HCT116 (cell line): ENCODE data around the gene PNKP. TPM values are rescaled to one million over a fixed set of nuclear protein-coding genes. Genes with fewer than 3 reads are reported as not detected.

ENCODE experiments used
- ATAC-seq: fragments of 200-7000 bp; cut with Tn5 transposase; 2 replicates; pipeline ENCODE4 v1.9.1; 2020; ENCODE audit warnings: mild to moderate bottlenecking, moderate library complexity
- BruUV-seq: library from RNA; stranded (reverse); fragments of 400-500 nt; replicated peaks from 2 replicates; lab custom pipeline; 2021; lab: Mats Ljungman, UMichigan
- CTCF ChIA-PET: fragments of 300-600 bp; sonication (Branson Sonifier 250); formaldehyde crosslinking; loops from one replicate; lab custom pipeline; 2021; ENCODE audit warnings: antibody characterized with exemption; lab: Charles Lee
- POLR2A ChIA-PET: fragments of 300-600, 350-600 bp; sonication (Branson Sonifier 250); formaldehyde crosslinking; loops from one replicate; lab custom pipeline; 2021; ENCODE audit warnings: antibody characterized with exemption; lab: Charles Lee
- RAD21 ChIA-PET, 2 experiments: fragments of 300-600 bp; sonication (Branson Sonifier 250); formaldehyde crosslinking; loops; one replicate each; lab custom pipeline; 2023; ENCODE audit warnings: low total read pairs in 2 of 2; ENCODE audit not compliant: uncharacterized antibody in 2 of 2, unreplicated experiment in 2 of 2, low non-redundant PET in 1 of 2; lab: Charles Lee
- DNase-seq: peaks from one replicate; pipeline ENCODE4 v3.0.0-alpha.2; 2010; ENCODE audit warnings: low read depth, low spot score
- H2AFZ ChIP-seq: fragments of 200-600 bp; shearing (Covaris generic), sonication (generic); 2 replicates; pipeline ENCODE4 v1.6.1; 2017; ENCODE audit warnings: low read depth, mixed run types, mixed read lengths, antibody characterized with exemption, low read length; ENCODE audit not compliant: poor library complexity, severe bottlenecking
- H3K27ac ChIP-seq: 2 replicates; pipeline ENCODE4 v1.5.1; 2012; ENCODE audit warnings: low read depth, low read length
- H3K27me3 ChIP-seq: fragments of 200-600 bp; sonication (generic); 2 replicates; pipeline ENCODE4 v1.6.1; 2016; ENCODE audit warnings: mixed run types, low read length, mixed read lengths; ENCODE audit not compliant: insufficient read depth
- H3K36me3 ChIP-seq, 2 experiments: fragments of 200-500 bp in 1 of 2; fragments of 200-600 bp in 1 of 2; sonication (Bioruptor generic) in 1 of 2; sonication (generic) in 1 of 2; 2 replicates each; pipeline versions ENCODE4 v1.5.1 to v1.6.1; 2014 to 2016; ENCODE audit warnings: low read length in 2 of 2, inconsistent platforms in 1 of 2, mixed read lengths in 1 of 2, mixed run types in 1 of 2; ENCODE audit not compliant: insufficient read depth in 2 of 2, control insufficient read depth in 1 of 2
- H3K4me1 ChIP-seq, 2 experiments: fragments of 200-600 bp in 1 of 2; sonication (generic) in 1 of 2; 2 replicates each; pipeline versions ENCODE4 v1.5.1 to v1.6.1; 2012 to 2017; ENCODE audit warnings: low read length in 2 of 2, inconsistent platforms in 1 of 2, mild to moderate bottlenecking in 1 of 2, mixed read lengths in 1 of 2, mixed run types in 1 of 2, moderate library complexity in 1 of 2; ENCODE audit not compliant: insufficient read depth in 2 of 2, control insufficient read depth in 1 of 2
- H3K4me2 ChIP-seq: fragments of 200-600 bp; sonication (generic); 2 replicates; pipeline ENCODE4 v1.6.1; 2017; ENCODE audit warnings: mixed run types, low read length, mixed read lengths
- H3K4me3 ChIP-seq, 2 experiments: fragments of 200-600 bp in 1 of 2; sonication (generic) in 1 of 2; replicated peaks in 1 of 2; 2 replicates each; pipeline ENCODE4 v1.5.1; 2011 to 2016; ENCODE audit warnings: low read length in 2 of 2, control low read depth in 1 of 2, low read depth in 1 of 2, mild to moderate bottlenecking in 1 of 2, mixed read lengths in 1 of 2, mixed run types in 1 of 2
- H3K79me2 ChIP-seq: fragments of 200-600 bp; sonication (generic); 2 replicates; pipeline ENCODE4 v1.6.1; 2017; ENCODE audit warnings: mild to moderate bottlenecking, mixed run types, low read length, moderate library complexity, mixed read lengths; ENCODE audit not compliant: insufficient read depth
- H3K9ac ChIP-seq: fragments of 200-600 bp; sonication (generic); 2 replicates; pipeline ENCODE4 v1.6.1; 2016; ENCODE audit warnings: low read length, mixed read lengths
- H3K9me2 ChIP-seq: fragments of 200-600 bp; sonication (generic), shearing (Covaris generic); 2 replicates; pipeline ENCODE4 v1.6.1; 2017; ENCODE audit warnings: mixed run types, mild to moderate bottlenecking, moderate library complexity; ENCODE audit not compliant: insufficient read depth
- H3K9me3 ChIP-seq, 2 experiments: fragments of 200-500 bp in 1 of 2; fragments of 200-600 bp in 1 of 2; sonication (Bioruptor generic) in 1 of 2; sonication (generic) in 1 of 2; 2 replicates each; pipeline ENCODE4 v1.6.1; 2014 to 2017; ENCODE audit warnings: low read length in 2 of 2, mixed read lengths in 2 of 2, inconsistent platforms in 1 of 2, low read depth in 1 of 2, mild to moderate bottlenecking in 1 of 2, mixed run types in 1 of 2, moderate library complexity in 1 of 2; ENCODE audit not compliant: control insufficient read depth in 1 of 2, insufficient read depth in 1 of 2
- H4K20me1 ChIP-seq: fragments of 200-600 bp; sonication (generic), shearing (Covaris generic); 2 replicates; pipeline ENCODE4 v1.6.1; 2017; ENCODE audit warnings: mixed run types, mild to moderate bottlenecking, moderate library complexity; ENCODE audit not compliant: insufficient read depth
- CEBPB ChIP-seq: IDR thresholded peaks from 2 replicates; pipeline ENCODE4 v1.6.1; 2012; ENCODE audit warnings: low read depth
- EGR1 ChIP-seq: IDR thresholded peaks from 2 replicates; pipeline ENCODE4 v1.6.1; 2012; ENCODE audit warnings: low read depth
- ELF1 ChIP-seq: IDR thresholded peaks from 2 replicates; pipeline ENCODE4 v1.6.1; 2012; ENCODE audit warnings: low read depth, borderline replicate concordance
- EZH2phosphoT487 ChIP-seq: fragments of 200-600 bp; IDR thresholded peaks from 2 replicates; pipeline ENCODE4 v1.6.1; 2018; ENCODE audit warnings: antibody characterized with exemption, borderline replicate concordance
- JUND ChIP-seq: IDR thresholded peaks from 2 replicates; pipeline ENCODE4 v1.6.1; 2012
- POLR2AphosphoS5 ChIP-seq: IDR thresholded peaks from 2 replicates; pipeline ENCODE4 v1.6.1; 2011; ENCODE audit warnings: mild to moderate bottlenecking, low read depth, low read length, moderate library complexity
- RAD21 ChIP-seq: IDR thresholded peaks from 2 replicates; pipeline ENCODE4 v1.6.1; 2012; ENCODE audit warnings: low read depth, mild to moderate bottlenecking
- SP1 ChIP-seq: IDR thresholded peaks from 2 replicates; pipeline ENCODE4 v1.6.1; 2012; ENCODE audit warnings: low read depth
- SRF ChIP-seq: IDR thresholded peaks from 2 replicates; pipeline ENCODE4 v1.6.1; 2012; ENCODE audit warnings: low read depth
- YY1 ChIP-seq: IDR thresholded peaks from 2 replicates; pipeline ENCODE4 v1.6.1; 2011; ENCODE audit warnings: low read length, low read depth, moderate library complexity, mild to moderate bottlenecking; ENCODE audit not compliant: insufficient replicate concordance; ENCODE audit errors: extremely low read depth
- ZFX ChIP-seq: fragments of 450-650 bp; IDR thresholded peaks from 2 replicates; pipeline ENCODE4 v1.6.1; 2017
- intact Hi-C: fragments of 100-400 bp; cut with micrococcal nuclease; formaldehyde crosslinking; loops from 2 replicates; pipeline ENCODE4 v1.10.0; 2022
- total RNA-seq: library from RNA; stranded (reverse); gene quantifications from one replicate; pipeline ENCODE4 v1.2.1, GENCODE V29; 2021; ENCODE audit not compliant: unreplicated experiment
- TF ChIP-seq, protein P1 (sequence below), 3 experiments: fragments of 200-600 bp in 1 of 3; sonication (generic) in 1 of 3; IDR thresholded peaks in 2 of 3; conservative IDR thresholded peaks in 1 of 3; 2 replicates each; pipeline ENCODE4 v1.5.1; 2012 to 2017; ENCODE audit warnings: low read depth in 2 of 3, low read length in 2 of 3, antibody characterized with exemption in 1 of 3, borderline replicate concordance in 1 of 3, control low read depth in 1 of 3, mild to moderate bottlenecking in 1 of 3, mixed read lengths in 1 of 3, mixed run types in 1 of 3, moderate library complexity in 1 of 3; ENCODE audit not compliant: insufficient read depth in 1 of 3
- TF ChIP-seq, protein P2 (sequence below): IDR thresholded peaks from 2 replicates; pipeline ENCODE4 v1.6.1; 2012; ENCODE audit warnings: low read depth
- TF ChIP-seq, protein P3 (sequence below): IDR thresholded peaks from 2 replicates; pipeline ENCODE4 v1.6.1; 2012
- TF ChIP-seq, protein P4 (sequence below): IDR thresholded peaks from 2 replicates; pipeline ENCODE4 v1.6.1; 2011; ENCODE audit warnings: mild to moderate bottlenecking, low read length, moderate library complexity; ENCODE audit not compliant: insufficient replicate concordance; ENCODE audit errors: extremely low read depth

The PNKP gene
- total RNA-seq, 1 experiment from 2014 or later = 129 TPM

DNA sequence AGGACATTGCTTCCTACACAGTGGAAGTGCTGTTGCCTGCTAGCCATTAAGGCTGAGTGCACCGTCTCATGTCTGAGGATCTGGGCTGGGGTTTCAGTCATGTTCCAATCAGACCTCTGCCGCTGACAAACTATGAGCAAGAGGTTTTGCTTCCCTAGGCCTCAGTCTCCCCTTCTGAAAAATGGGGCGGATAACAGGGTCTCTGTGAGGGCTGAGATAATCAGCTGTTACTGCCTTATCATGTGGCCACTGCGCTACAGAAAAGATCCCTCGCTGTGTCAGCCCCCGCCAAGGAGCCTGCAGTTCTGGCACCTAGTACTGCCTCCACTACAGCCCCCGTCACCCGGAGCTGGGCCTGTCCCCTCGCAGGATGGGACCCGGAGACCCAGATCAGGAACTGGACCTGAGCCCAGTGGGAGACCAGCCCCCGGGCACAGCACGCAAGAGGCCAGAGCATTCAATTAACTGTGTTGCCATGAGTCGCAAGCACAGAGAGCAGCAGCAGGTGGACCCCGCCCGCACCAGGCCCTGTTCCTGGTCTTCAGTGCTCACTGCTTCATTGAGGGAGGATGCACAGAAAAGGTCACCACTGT lies 3.0 kb upstream of the PNKP start:
- POLR2A ChIA-PET = interaction anchor here (2.0 kb wide), 1 partner anchor 20 kb away, joined by 12 read pairs; the partner anchor contains the start of gene PTOV1
- Histone ChIP-seq H2AFZ (no peak overlapping the region), H3K27ac (peak overlapping the region; percentile 83)

More for the DNA sequence above, 3.0 kb upstream of the PNKP start:
- no peaks in the 10 kb centered on the region for H4K20me1 ChIP-seq
- ChIA-PET CTCF (no interaction called here), RAD21 (interaction anchor here in 1 of 2 experiments (0.7 kb wide), 1 partner anchor 19 kb away, joined by 3 read pairs; no protein-coding TSS in a partner anchor)
- H3K4me2 ChIP-seq = peak overlapping the region; percentile 79
- DNase-seq (no peak), ATAC-seq (no peak)
- BruUV-seq = no TSS peak
- TF ChIP-seq, protein P1, sequence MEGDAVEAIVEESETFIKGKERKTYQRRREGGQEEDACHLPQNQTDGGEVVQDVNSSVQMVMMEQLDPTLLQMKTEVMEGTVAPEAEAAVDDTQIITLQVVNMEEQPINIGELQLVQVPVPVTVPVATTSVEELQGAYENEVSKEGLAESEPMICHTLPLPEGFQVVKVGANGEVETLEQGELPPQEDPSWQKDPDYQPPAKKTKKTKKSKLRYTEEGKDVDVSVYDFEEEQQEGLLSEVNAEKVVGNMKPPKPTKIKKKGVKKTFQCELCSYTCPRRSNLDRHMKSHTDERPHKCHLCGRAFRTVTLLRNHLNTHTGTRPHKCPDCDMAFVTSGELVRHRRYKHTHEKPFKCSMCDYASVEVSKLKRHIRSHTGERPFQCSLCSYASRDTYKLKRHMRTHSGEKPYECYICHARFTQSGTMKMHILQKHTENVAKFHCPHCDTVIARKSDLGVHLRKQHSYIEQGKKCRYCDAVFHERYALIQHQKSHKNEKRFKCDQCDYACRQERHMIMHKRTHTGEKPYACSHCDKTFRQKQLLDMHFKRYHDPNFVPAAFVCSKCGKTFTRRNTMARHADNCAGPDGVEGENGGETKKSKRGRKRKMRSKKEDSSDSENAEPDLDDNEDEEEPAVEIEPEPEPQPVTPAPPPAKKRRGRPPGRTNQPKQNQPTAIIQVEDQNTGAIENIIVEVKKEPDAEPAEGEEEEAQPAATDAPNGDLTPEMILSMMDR (IDR thresholded peaks at IDR 0.05 in 2 of 3, conservative IDR thresholded peaks at IDR 0.05 in 1 of 3; ENCODE audit: borderline replicate concordance in 1 of 3, insufficient read depth in 1 of 3, low read depth in 2 of 3, low read length in 2 of 3) = no peak
- TF ChIP-seq, protein P2, sequence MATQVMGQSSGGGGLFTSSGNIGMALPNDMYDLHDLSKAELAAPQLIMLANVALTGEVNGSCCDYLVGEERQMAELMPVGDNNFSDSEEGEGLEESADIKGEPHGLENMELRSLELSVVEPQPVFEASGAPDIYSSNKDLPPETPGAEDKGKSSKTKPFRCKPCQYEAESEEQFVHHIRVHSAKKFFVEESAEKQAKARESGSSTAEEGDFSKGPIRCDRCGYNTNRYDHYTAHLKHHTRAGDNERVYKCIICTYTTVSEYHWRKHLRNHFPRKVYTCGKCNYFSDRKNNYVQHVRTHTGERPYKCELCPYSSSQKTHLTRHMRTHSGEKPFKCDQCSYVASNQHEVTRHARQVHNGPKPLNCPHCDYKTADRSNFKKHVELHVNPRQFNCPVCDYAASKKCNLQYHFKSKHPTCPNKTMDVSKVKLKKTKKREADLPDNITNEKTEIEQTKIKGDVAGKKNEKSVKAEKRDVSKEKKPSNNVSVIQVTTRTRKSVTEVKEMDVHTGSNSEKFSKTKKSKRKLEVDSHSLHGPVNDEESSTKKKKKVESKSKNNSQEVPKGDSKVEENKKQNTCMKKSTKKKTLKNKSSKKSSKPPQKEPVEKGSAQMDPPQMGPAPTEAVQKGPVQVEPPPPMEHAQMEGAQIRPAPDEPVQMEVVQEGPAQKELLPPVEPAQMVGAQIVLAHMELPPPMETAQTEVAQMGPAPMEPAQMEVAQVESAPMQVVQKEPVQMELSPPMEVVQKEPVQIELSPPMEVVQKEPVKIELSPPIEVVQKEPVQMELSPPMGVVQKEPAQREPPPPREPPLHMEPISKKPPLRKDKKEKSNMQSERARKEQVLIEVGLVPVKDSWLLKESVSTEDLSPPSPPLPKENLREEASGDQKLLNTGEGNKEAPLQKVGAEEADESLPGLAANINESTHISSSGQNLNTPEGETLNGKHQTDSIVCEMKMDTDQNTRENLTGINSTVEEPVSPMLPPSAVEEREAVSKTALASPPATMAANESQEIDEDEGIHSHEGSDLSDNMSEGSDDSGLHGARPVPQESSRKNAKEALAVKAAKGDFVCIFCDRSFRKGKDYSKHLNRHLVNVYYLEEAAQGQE = no peak
- TF ChIP-seq SP1 (no peak), SRF (no peak), CEBPB (no peak), RAD21 (no peak), JUND (no peak), EGR1 (no peak), POLR2AphosphoS5 (no peak), YY1 (no peak), EZH2phosphoT487 (no peak), ZFX (no peak), ELF1 (no peak)
- TF ChIP-seq, protein P3, sequence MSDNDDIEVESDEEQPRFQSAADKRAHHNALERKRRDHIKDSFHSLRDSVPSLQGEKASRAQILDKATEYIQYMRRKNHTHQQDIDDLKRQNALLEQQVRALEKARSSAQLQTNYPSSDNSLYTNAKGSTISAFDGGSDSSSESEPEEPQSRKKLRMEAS = no peak
- TF ChIP-seq, protein P4, sequence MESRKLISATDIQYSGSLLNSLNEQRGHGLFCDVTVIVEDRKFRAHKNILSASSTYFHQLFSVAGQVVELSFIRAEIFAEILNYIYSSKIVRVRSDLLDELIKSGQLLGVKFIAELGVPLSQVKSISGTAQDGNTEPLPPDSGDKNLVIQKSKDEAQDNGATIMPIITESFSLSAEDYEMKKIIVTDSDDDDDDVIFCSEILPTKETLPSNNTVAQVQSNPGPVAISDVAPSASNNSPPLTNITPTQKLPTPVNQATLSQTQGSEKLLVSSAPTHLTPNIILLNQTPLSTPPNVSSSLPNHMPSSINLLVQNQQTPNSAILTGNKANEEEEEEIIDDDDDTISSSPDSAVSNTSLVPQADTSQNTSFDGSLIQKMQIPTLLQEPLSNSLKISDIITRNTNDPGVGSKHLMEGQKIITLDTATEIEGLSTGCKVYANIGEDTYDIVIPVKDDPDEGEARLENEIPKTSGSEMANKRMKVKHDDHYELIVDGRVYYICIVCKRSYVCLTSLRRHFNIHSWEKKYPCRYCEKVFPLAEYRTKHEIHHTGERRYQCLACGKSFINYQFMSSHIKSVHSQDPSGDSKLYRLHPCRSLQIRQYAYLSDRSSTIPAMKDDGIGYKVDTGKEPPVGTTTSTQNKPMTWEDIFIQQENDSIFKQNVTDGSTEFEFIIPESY = no peak
- peaks cover 35% of the 10 kb centered on the region for H3K79me2 ChIP-seq
- no peaks in the 10 kb centered on the region for H3K9me2 ChIP-seq
- no peaks in the 10 kb centered on the region for H3K27me3 ChIP-seq
- H3K9me3 ChIP-seq = no peaks in the 10 kb centered on the region
- intact Hi-C loops = no loop called here
- H3K36me3 ChIP-seq = peaks cover 0 to 9% of the 10 kb centered on the region in 2 experiments; a peak in 1 of 4 replicates
- peak overlapping the region; percentile 68 for H3K9ac ChIP-seq
- H3K4me1 ChIP-seq = peaks cover 28 to 57% of the 10 kb centered on the region in 2 experiments; a peak in 3 of 4 replicates
- peak overlapping the region; percentile 55 to 61 for H3K4me3 ChIP-seq
